ENCODE data around the gene TERT.

DNA sequence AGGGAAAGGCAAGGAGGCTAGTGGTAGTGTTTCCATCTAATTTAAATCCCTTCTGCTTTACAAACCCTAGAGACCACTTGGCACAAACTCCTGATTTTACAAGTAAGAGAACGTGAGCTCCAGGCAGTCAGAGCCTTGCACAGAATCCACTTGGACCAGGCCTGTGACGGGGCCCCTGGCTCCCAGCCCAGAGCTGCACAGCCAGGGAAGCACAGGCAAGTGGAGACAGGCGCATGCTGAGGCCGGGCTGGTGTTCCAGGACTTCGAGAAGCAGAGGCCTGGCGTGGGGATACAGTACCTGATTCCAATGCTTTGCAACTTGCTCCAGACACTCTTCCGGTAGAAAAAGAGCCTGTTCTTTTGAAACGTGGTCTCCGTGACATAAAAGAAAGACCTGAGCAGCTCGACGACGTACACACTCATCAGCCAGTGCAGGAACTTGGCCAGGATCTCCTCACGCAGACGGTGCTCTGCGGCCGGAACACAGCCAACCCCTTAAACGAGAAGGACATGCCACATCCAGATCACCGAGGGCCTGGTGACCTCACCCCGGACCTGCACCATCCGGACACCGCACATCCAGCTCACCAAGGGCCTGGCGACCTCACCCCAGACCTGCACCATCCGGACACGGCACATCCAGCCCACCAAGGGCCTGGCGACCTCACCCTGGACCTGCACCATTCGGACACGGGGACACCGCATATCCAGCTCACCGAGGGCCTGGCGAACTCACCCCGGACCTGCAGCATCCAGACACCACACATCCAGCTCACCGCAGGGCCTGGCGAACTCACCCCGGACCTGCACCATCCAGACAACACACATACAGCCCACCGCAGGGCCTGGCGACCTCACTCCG is 12.5 kb downstream of the TERT start:
- TF ChIP-seq ASH2L (IDR thresholded peaks at IDR 0.05; ENCODE audit: insufficient read length, low read depth, low read length), result no peak
- no peak for TF ChIP-seq RELA (CRISPR knock-in tag; IDR thresholded peaks at IDR 0.05)
- TF ChIP-seq RBM39 (IDR thresholded peaks at IDR 0.05; ENCODE audit: low read depth, low read length, poor library complexity, severe bottlenecking), result no peak
- TF ChIP-seq CTCF (CRISPR knock-in tag; IDR thresholded peaks at IDR 0.05), result no peak
- TF ChIP-seq PAWR (CRISPR knock-in tag; IDR thresholded peaks at IDR 0.05; ENCODE audit: borderline replicate concordance), result no peak
- no peak for TF ChIP-seq IKZF5 (CRISPR knock-in tag; IDR thresholded peaks at IDR 0.05)
- TF ChIP-seq HNF4A (CRISPR knock-in tag; IDR thresholded peaks at IDR 0.05), result no peak
- TF ChIP-seq JUN (CRISPR knock-in tag; IDR thresholded peaks at IDR 0.05), result no peak
- TF ChIP-seq ZFP37 (CRISPR knock-in tag; IDR thresholded peaks at IDR 0.05; ENCODE audit: borderline replicate concordance), result no peak
- TF ChIP-seq ZNF670 (CRISPR knock-in tag; IDR thresholded peaks at IDR 0.05; ENCODE audit: borderline replicate concordance), result no peak
- no peak for TF ChIP-seq POLR2A (IDR thresholded peaks at IDR 0.05; ENCODE audit: insufficient read depth in 1 of 2, low read depth in 2 of 2, low read length in 2 of 2)
- TF ChIP-seq KDM5B (CRISPR knock-in tag; IDR thresholded peaks at IDR 0.05; ENCODE audit: borderline replicate concordance), result no peak

Measured in HepG2 (cell line).